ENCODE measurements around the gene NPAS2.

The NPAS2 gene

GRCh38 chr2:100956081-100956480, 136.1 kb downstream of the NPAS2 start:
- no peak for TF ChIP-seq CTCF (IDR thresholded peaks at IDR 0.05; ENCODE audit: poor library complexity, severe bottlenecking)
- no peak overlapping the region for H3K27ac ChIP-seq (ENCODE audit: poor library complexity, severe bottlenecking)
- no peak overlapping the region for H3K4me3 ChIP-seq (ENCODE audit: severe bottlenecking)
- ATAC-seq (ENCODE audit: low read depth) = no peak
- no peaks in the 10 kb centered on the region for H3K9me3 ChIP-seq (ENCODE audit: severe bottlenecking)
- H3K27me3 ChIP-seq (ENCODE audit: insufficient read depth, poor library complexity, severe bottlenecking) = no peaks in the 10 kb centered on the region
- H3K36me3 ChIP-seq (ENCODE audit: low read depth) = no peaks in the 10 kb centered on the region
- no peaks in the 10 kb centered on the region for H3K4me1 ChIP-seq (ENCODE audit: insufficient read depth, poor library complexity, severe bottlenecking)
- no peak for DNase-seq (ENCODE audit: low spot score)

GRCh38 chr2:100957996-100958653, 138.2 kb downstream of the NPAS2 start:
- Histone ChIP-seq H3K36me3 (ENCODE audit: low read depth) (no peaks in the 10 kb centered on the region), H3K27me3 (ENCODE audit: insufficient read depth, poor library complexity, severe bottlenecking) (no peaks in the 10 kb centered on the region), H3K27ac (ENCODE audit: poor library complexity, severe bottlenecking) (no peak overlapping the region), H3K9me3 (ENCODE audit: severe bottlenecking) (no peaks in the 10 kb centered on the region), H3K4me1 (ENCODE audit: insufficient read depth, poor library complexity, severe bottlenecking) (no peaks in the 10 kb centered on the region), H3K4me3 (ENCODE audit: severe bottlenecking) (no peak overlapping the region)
- TF ChIP-seq CTCF (IDR thresholded peaks at IDR 0.05; ENCODE audit: poor library complexity, severe bottlenecking) = no peak
- peak; percentile 58 for ATAC-seq (ENCODE audit: low read depth)
- DNase-seq (ENCODE audit: low spot score) = no peak

GRCh38 chr2:100959225-100959880, 139.4 kb downstream of the NPAS2 start:
- DNase-seq (ENCODE audit: low spot score) = no peak
- Histone ChIP-seq H3K4me1 (ENCODE audit: insufficient read depth, poor library complexity, severe bottlenecking) (no peaks in the 10 kb centered on the region), H3K27ac (ENCODE audit: poor library complexity, severe bottlenecking) (no peak overlapping the region), H3K27me3 (ENCODE audit: insufficient read depth, poor library complexity, severe bottlenecking) (no peaks in the 10 kb centered on the region), H3K9me3 (ENCODE audit: severe bottlenecking) (no peaks in the 10 kb centered on the region), H3K36me3 (ENCODE audit: low read depth) (peaks cover 2% of the 10 kb centered on the region; the same call in 1 of the 2 replicates), H3K4me3 (ENCODE audit: severe bottlenecking) (no peak overlapping the region)
- TF ChIP-seq CTCF (IDR thresholded peaks at IDR 0.05; ENCODE audit: poor library complexity, severe bottlenecking) = no peak
- ATAC-seq (ENCODE audit: low read depth) = no peak

GRCh38 chr2:100960688-100961087, 140.7 kb downstream of the NPAS2 start:
- H3K27me3 ChIP-seq (ENCODE audit: insufficient read depth, poor library complexity, severe bottlenecking) = no peaks in the 10 kb centered on the region
- no peaks in the 10 kb centered on the region for H3K9me3 ChIP-seq (ENCODE audit: severe bottlenecking)
- H3K4me3 ChIP-seq (ENCODE audit: severe bottlenecking) = no peak overlapping the region
- ATAC-seq (ENCODE audit: low read depth) (no peak), DNase-seq (ENCODE audit: low spot score) (no peak)
- no peak for TF ChIP-seq CTCF (IDR thresholded peaks at IDR 0.05; ENCODE audit: poor library complexity, severe bottlenecking)
- peaks cover 3% of the 10 kb centered on the region; the same call in 1 of the 2 replicates for H3K36me3 ChIP-seq (ENCODE audit: low read depth)
- no peaks in the 10 kb centered on the region for H3K4me1 ChIP-seq (ENCODE audit: insufficient read depth, poor library complexity, severe bottlenecking)
- H3K27ac ChIP-seq (ENCODE audit: poor library complexity, severe bottlenecking) = no peak overlapping the region
